HepG2 (cell line): ENCODE measurements around the gene SYCP2L.

ENCODE experiments used
- CBX5 ChIP-seq: sonication (generic); formaldehyde crosslinking; IDR thresholded peaks from 2 replicates; pipeline ENCODE4 v1.4.0; 2020; ENCODE audit warnings: missing genetic modification reagents, borderline replicate concordance
- CHD2 ChIP-seq: IDR thresholded peaks from 2 replicates; pipeline ENCODE4 v1.6.1; 2011; ENCODE audit warnings: low read depth, low read length, improper control_type of control experiment
- CTCF ChIP-seq: sonication (generic); formaldehyde crosslinking; IDR thresholded peaks from 2 replicates; pipeline ENCODE4 v1.5.0; 2020; ENCODE audit warnings: mild to moderate bottlenecking, missing genetic modification reagents, moderate library complexity
- JDP2 ChIP-seq: sonication (generic); formaldehyde crosslinking; IDR thresholded peaks from 2 replicates; pipeline ENCODE4 v1.8.1; 2022; ENCODE audit warnings: missing genetic modification reagents, borderline replicate concordance
- SP1 ChIP-seq, 2 experiments: fragments of 450-650 bp in 1 of 2; sonication (generic) in 1 of 2; formaldehyde crosslinking in 1 of 2; IDR thresholded peaks; 2 replicates each; pipeline versions ENCODE4 v1.4.0 to v1.6.1; 2016 to 2020; ENCODE audit warnings: missing genetic modification reagents in 1 of 2
- TCF12 ChIP-seq, 2 experiments: fragments of 450-650 bp in 1 of 2; sonication (generic) in 1 of 2; formaldehyde crosslinking in 1 of 2; IDR thresholded peaks; 2 replicates each; pipeline versions ENCODE4 v1.6.1 to v1.8.0; 2017 to 2022; ENCODE audit warnings: antibody characterized with exemption in 1 of 2, mild to moderate bottlenecking in 1 of 2, missing genetic modification reagents in 1 of 2, moderate library complexity in 1 of 2
- THYN1 ChIP-seq: sonication (generic); formaldehyde crosslinking; IDR thresholded peaks from 2 replicates; pipeline ENCODE4 v1.8.1; 2023; ENCODE audit warnings: low read depth, mild to moderate bottlenecking, moderate library complexity, missing genetic modification reagents, borderline replicate concordance
- TOE1 ChIP-seq: sonication (generic); formaldehyde crosslinking; IDR thresholded peaks from 2 replicates; pipeline ENCODE4 v1.4.0; 2020; ENCODE audit warnings: mild to moderate bottlenecking, missing genetic modification reagents
- ZBTB2 ChIP-seq: sonication (generic); formaldehyde crosslinking; IDR thresholded peaks from 2 replicates; pipeline ENCODE4 v1.8.0; 2022; ENCODE audit warnings: low read depth, missing genetic modification reagents
- ZBTB40 ChIP-seq, 2 experiments: fragments of 450-650 bp in 1 of 2; sonication (generic) in 1 of 2; formaldehyde crosslinking in 1 of 2; IDR thresholded peaks; 2 replicates each; pipeline versions ENCODE4 v1.6.1 to v1.8.0; 2016 to 2022; ENCODE audit warnings: antibody characterized with exemption in 1 of 2, mild to moderate bottlenecking in 1 of 2, missing genetic modification reagents in 1 of 2
- ZFX ChIP-seq: sonication (generic); formaldehyde crosslinking; IDR thresholded peaks from 2 replicates; pipeline ENCODE4 v1.4.0; 2020; ENCODE audit warnings: mild to moderate bottlenecking, low read depth, missing genetic modification reagents, moderate library complexity

GRCh38 chr6:10843554-10843953, 43.3 kb upstream of the SYCP2L start:
- TF ChIP-seq CTCF (no peak), ZFX (no peak), THYN1 (CRISPR knock-in tag) (no peak), SP1 (IDR thresholded peaks at IDR 0.05) (no peak), SP1 (CRISPR knock-in tag; IDR thresholded peaks at IDR 0.05) (no peak), CHD2 (no peak), ZBTB2 (CRISPR knock-in tag) (no peak), ZBTB40 (IDR thresholded peaks at IDR 0.05) (no peak), ZBTB40 (CRISPR knock-in tag; IDR thresholded peaks at IDR 0.05) (no peak), CBX5 (CRISPR knock-in tag) (no peak), JDP2 (CRISPR knock-in tag) (no peak), TOE1 (CRISPR knock-in tag) (no peak), TCF12 (IDR thresholded peaks at IDR 0.05) (no peak), TCF12 (CRISPR knock-in tag; IDR thresholded peaks at IDR 0.05) (no peak)
